CD4-positive, alpha-beta T cell (primary cell): ENCODE measurements around the gene SH3YL1. TPM values are rescaled to one million over a fixed set of nuclear protein-coding genes. Genes with fewer than 3 reads are reported as not detected.

ENCODE experiments used
- ATAC-seq: fragments of 200-7000 bp; cut with Tn5 transposase; one replicate; pipeline ENCODE4 v1.10.0; 2022; ENCODE audit warnings: mild to moderate bottlenecking; ENCODE audit not compliant: poor library complexity
- CTCF ChIA-PET: fragments of 350-600 bp; sonication (Branson Sonifier 250); formaldehyde crosslinking; loops from one replicate; lab custom pipeline; 2021; ENCODE audit warnings: antibody characterized with exemption, inconsistent platforms; lab: Charles Lee
- POLR2A ChIA-PET: fragments of 350-600 bp; sonication (Branson Sonifier 250); formaldehyde crosslinking; loops from one replicate; lab custom pipeline; 2021; ENCODE audit warnings: antibody characterized with exemption, inconsistent platforms; lab: Charles Lee
- DNase-seq, 14 experiments: peaks; one replicate each; pipeline ENCODE4 v3.0.0-alpha.2; 2013 to 2020; ENCODE audit warnings: mixed read lengths in 2 of 14
- H3K27ac ChIP-seq, 2 donors: one replicate each; pipeline versions ENCODE4 v1.5.1 to v1.7.0; 2013; ENCODE audit warnings: low read length in 2 of 2, low read depth in 1 of 2, mild to moderate bottlenecking in 1 of 2
- H3K27me3 ChIP-seq, 2 experiments: 1 replicate in 1 of 2; 2 replicates in 1 of 2; pipeline versions ENCODE4 v1.6.1 to v1.7.0; 2013; ENCODE audit warnings: low read length in 2 of 2, control low read depth in 1 of 2, mild to moderate bottlenecking in 1 of 2, moderate library complexity in 1 of 2; ENCODE audit not compliant: insufficient read depth in 2 of 2, control insufficient read depth in 1 of 2
- H3K36me3 ChIP-seq: one replicate; pipeline ENCODE4 v1.6.1; 2013; ENCODE audit warnings: low read length, control low read depth; ENCODE audit not compliant: insufficient read depth
- H3K4me1 ChIP-seq: one replicate; pipeline ENCODE4 v1.6.1; 2013; ENCODE audit warnings: low read length, control low read depth; ENCODE audit not compliant: insufficient read depth
- H3K4me3 ChIP-seq: one replicate; pipeline ENCODE4 v1.5.1; 2013; ENCODE audit warnings: mild to moderate bottlenecking, low read length, moderate library complexity
- H3K9me3 ChIP-seq, 2 experiments: 1 replicate in 1 of 2; 2 replicates in 1 of 2; pipeline versions ENCODE4 v1.6.1 to v1.7.0; 2013; ENCODE audit warnings: low read length in 2 of 2, mild to moderate bottlenecking in 2 of 2, control low read depth in 1 of 2, moderate library complexity in 1 of 2; ENCODE audit not compliant: control insufficient read depth in 1 of 2, insufficient read depth in 1 of 2
- H3K27ac Mint-ChIP-seq: one replicate; pipeline ENCODE4 v1.8.0; 2020; ENCODE audit warnings: mixed read lengths
- H3K27me3 Mint-ChIP-seq: one replicate; pipeline ENCODE4 v1.8.0; 2021; ENCODE audit warnings: mixed read lengths
- H3K36me3 Mint-ChIP-seq: one replicate; pipeline ENCODE4 v1.8.0; 2021; ENCODE audit warnings: low read depth, mixed read lengths
- H3K4me1 Mint-ChIP-seq: one replicate; pipeline ENCODE4 v1.8.0; 2021; ENCODE audit warnings: low read depth, mixed read lengths
- H3K4me3 Mint-ChIP-seq: one replicate; pipeline ENCODE4 v1.8.0; 2020; ENCODE audit warnings: mild to moderate bottlenecking, mixed read lengths
- H3K9me3 Mint-ChIP-seq: one replicate; pipeline ENCODE4 v1.8.0; 2020; ENCODE audit warnings: mixed read lengths
- intact Hi-C, 2 experiments: fragments of 100-400 bp; cut with DNase I in 1 of 2; cut with micrococcal nuclease in 1 of 2; formaldehyde crosslinking; loops; one replicate each; pipeline versions ENCODE4 v1.15.1 to v1.9.0; 2023 to 2025; cut with DNase I, micrococcal nuclease
- total RNA-seq, 174 experiments: library from RNA in 2 of 174; stranded (reverse) in 2 of 174; gene quantifications; one replicate each; pipeline ENCODE4 v1.2.3 and lab custom pipeline; 2021 to 2026
- TF ChIP-seq, protein P1 (sequence below): fragments of 200-600 bp; IDR thresholded peaks from one replicate; pipeline ENCODE4 v1.8.0; 2022; ENCODE audit warnings: antibody characterized with exemption, mild to moderate bottlenecking

The SH3YL1 gene
- total RNA-seq, 2 experiments from 2014 or later = 59.7 to 61.9 TPM

DNA sequence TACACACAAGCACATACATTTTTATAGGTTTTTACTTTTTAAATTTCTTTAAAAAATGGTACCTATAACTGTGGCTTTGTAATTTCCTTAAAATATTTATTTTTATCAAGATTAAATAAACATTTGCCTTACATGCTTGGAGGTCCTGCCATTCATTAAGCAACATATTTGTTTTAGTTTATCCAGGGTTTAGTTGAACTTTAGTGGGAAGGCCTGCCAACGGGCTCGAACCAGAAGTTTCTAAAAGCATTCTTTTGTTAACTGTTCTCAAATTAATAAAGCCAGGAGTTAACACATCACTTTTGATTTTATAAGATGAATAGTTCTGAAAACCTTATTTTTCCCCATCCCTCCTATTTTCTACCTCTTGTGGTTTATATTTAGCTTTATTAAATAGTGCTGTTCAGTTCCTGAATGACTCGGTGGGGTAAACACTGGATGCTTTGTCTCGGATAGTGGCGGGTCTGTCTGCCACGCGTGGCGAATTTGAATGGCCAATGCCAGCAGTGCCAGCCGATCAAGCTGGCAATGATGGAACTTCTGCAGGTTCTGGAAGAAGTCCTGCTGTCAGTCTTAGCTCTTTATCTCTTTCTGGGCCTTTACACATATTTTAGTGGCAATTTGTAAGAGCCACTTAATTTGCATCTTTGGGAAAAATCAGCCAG is 32.2 kb downstream of the SH3YL1 start:
- no peaks in the 10 kb centered on the region for H3K4me1 ChIP-seq
- no peaks in the 10 kb centered on the region for H3K9me3 Mint-ChIP-seq
- H3K4me1 Mint-ChIP-seq = no peaks in the 10 kb centered on the region
- H3K27ac Mint-ChIP-seq = no peak overlapping the region
- ATAC-seq (no peak), DNase-seq (no peak)
- H3K4me3 ChIP-seq = no peak overlapping the region
- H3K27me3 Mint-ChIP-seq = no peaks in the 10 kb centered on the region
- no peaks in the 10 kb centered on the region for H3K9me3 ChIP-seq
- H3K27me3 ChIP-seq = no peaks in the 10 kb centered on the region
- peaks cover 8% of the 10 kb centered on the region for H3K36me3 ChIP-seq
- TF ChIP-seq, protein P1, sequence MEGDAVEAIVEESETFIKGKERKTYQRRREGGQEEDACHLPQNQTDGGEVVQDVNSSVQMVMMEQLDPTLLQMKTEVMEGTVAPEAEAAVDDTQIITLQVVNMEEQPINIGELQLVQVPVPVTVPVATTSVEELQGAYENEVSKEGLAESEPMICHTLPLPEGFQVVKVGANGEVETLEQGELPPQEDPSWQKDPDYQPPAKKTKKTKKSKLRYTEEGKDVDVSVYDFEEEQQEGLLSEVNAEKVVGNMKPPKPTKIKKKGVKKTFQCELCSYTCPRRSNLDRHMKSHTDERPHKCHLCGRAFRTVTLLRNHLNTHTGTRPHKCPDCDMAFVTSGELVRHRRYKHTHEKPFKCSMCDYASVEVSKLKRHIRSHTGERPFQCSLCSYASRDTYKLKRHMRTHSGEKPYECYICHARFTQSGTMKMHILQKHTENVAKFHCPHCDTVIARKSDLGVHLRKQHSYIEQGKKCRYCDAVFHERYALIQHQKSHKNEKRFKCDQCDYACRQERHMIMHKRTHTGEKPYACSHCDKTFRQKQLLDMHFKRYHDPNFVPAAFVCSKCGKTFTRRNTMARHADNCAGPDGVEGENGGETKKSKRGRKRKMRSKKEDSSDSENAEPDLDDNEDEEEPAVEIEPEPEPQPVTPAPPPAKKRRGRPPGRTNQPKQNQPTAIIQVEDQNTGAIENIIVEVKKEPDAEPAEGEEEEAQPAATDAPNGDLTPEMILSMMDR = no peak
- POLR2A ChIA-PET = no interaction called here
- CTCF ChIA-PET = no interaction called here
- H3K27ac ChIP-seq = no peak overlapping the region
- H3K4me3 Mint-ChIP-seq = no peak overlapping the region
- intact Hi-C loops = no loop called here
- peaks cover 70% of the 10 kb centered on the region for H3K36me3 Mint-ChIP-seq

DNA sequence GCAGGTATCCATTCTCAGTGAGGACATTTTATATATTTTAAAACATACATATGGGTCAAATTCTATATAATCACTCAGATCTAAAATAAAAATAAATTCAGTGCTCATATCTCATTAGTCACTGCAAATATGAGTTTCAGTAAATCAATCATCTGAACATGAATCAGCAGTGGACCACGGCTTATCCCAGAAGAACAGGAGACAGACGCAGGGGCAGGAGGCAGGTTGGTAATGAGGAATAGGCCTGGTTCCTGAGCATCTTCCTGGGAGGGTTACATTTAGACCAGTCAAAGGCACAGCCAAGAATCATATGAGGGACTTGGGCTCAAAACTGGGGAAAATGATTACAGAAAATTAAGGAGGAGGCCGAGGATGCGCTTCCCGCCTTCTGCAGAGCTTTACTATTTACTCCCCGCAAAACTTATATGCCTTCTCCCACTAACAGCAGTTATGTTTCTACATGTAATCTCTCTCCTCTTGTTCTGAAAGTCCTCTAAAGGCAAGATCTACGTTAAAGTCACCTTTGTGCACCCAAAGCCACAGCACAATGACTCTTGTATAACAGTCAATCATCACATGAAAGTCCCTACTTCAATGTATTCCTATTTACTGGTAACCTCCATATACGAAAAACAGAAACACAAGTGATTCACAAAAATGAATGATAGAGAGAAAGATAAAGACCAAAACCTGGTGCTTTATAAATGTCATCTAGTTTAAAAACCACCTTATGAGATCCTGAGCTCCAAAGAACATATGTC is 35.1 kb downstream of the SH3YL1 start:
- TF ChIP-seq, protein P1 = no peak
- intact Hi-C loops = no loop called here
- Histone ChIP-seq H3K36me3 (peaks cover 12% of the 10 kb centered on the region), H3K4me1 (no peaks in the 10 kb centered on the region), H3K27ac (no peak overlapping the region), H3K27me3 (no peaks in the 10 kb centered on the region), H3K4me3 (no peak overlapping the region), H3K9me3 (no peaks in the 10 kb centered on the region)
- Mint-ChIP-seq H3K27ac (no peak overlapping the region), H3K4me3 (no peak overlapping the region), H3K9me3 (no peaks in the 10 kb centered on the region), H3K4me1 (no peaks in the 10 kb centered on the region), H3K27me3 (no peaks in the 10 kb centered on the region), H3K36me3 (peaks cover 89% of the 10 kb centered on the region)
- ATAC-seq (no peak), DNase-seq (no peak)
- POLR2A ChIA-PET = no interaction called here
- CTCF ChIA-PET = no interaction called here

DNA sequence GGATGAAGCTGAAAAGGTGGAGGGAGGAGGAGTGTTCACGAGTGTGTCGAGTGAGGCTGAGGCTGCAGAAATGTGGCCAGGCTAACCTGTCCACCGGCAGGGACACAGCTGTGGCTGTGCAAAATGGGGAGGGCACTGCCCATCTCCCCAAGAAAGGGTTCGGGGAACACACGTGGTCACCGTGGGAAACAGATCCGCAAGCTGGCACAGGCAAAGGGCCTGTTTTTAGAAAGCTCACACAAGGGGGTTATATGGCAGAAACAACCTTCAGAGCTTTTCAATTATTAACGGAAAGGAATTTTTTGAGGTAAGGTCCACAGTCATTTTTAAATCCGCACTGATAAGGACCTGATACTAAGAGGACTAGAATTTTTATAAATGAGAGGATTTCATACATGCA is 35.7 kb downstream of the SH3YL1 start:
- no peaks in the 10 kb centered on the region for H3K4me1 Mint-ChIP-seq
- DNase-seq = no peak
- H3K4me3 ChIP-seq = no peak overlapping the region
- no peaks in the 10 kb centered on the region for H3K27me3 ChIP-seq
- no peaks in the 10 kb centered on the region for H3K9me3 ChIP-seq
- TF ChIP-seq, protein P1 = no peak
- H3K9me3 Mint-ChIP-seq = no peaks in the 10 kb centered on the region
- peaks cover 89% of the 10 kb centered on the region for H3K36me3 Mint-ChIP-seq
- H3K4me3 Mint-ChIP-seq = no peak overlapping the region
- no peak for ATAC-seq
- H3K27ac ChIP-seq = no peak overlapping the region
- H3K27ac Mint-ChIP-seq = no peak overlapping the region
- CTCF ChIA-PET = no interaction called here
- no peaks in the 10 kb centered on the region for H3K27me3 Mint-ChIP-seq
- H3K4me1 ChIP-seq = no peaks in the 10 kb centered on the region
- POLR2A ChIA-PET = no interaction called here
- intact Hi-C loops = no loop called here
- H3K36me3 ChIP-seq = peaks cover 13% of the 10 kb centered on the region
